OCI-M2 (cell line): ENCODE measurements around the gene RIC8B.

Source experiments
- DNase-seq: peaks from one replicate; lab custom pipeline; 2025; ENCODE audit not compliant: unreplicated experiment; lab: John Stamatoyannopoulos, UW

RIC8B gene

DNA sequence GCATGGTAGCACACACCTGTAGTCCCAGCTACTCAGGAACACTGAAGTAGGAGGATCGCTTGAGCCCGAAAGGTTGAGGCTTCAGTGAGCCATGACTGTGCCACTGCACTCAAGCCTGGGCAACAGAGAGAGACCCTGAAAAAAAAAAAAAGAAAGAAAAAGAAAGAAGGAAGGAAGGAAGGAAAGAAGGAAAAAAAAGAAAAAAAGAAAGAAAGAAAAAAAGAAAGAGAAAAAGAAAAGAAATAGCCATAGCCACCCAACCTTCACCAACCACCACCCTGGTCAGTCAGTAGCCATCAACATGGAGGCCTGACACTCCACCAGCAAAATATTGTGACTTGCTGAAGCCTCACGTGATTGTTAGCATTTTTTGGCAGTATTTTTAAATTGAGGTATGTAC lies 159.8 kb downstream of the RIC8B start:
- DNase-seq = no peak
